HL-60 (cell line): Measurements from ENCODE around the gene NOTCH3.

ENCODE experiments used
- CTCF ChIP-seq: IDR thresholded peaks from one replicate; pipeline ENCODE4 v1.5.1; 2011; ENCODE audit warnings: low read length, control low read depth, inconsistent platforms; ENCODE audit not compliant: insufficient read depth
- POLR2AphosphoS5 ChIP-seq: IDR thresholded peaks from 2 replicates; pipeline ENCODE4 v1.6.1; 2012; ENCODE audit warnings: low read depth
- REST ChIP-seq: IDR thresholded peaks from 2 replicates; pipeline ENCODE4 v1.6.1; 2012; ENCODE audit warnings: low read depth; ENCODE audit not compliant: insufficient replicate concordance
- SPI1 ChIP-seq: IDR thresholded peaks from 2 replicates; pipeline ENCODE4 v1.6.1; 2012; ENCODE audit warnings: low read depth, mild to moderate bottlenecking, borderline replicate concordance

GRCh38 chr19:15236886-15237285, 36.1 kb upstream of the NOTCH3 start:
- TF ChIP-seq POLR2AphosphoS5: no peak
- no peak for TF ChIP-seq CTCF
- TF ChIP-seq SPI1: no peak
- no peak for TF ChIP-seq REST
